ENCODE data around the gene DHRS2. TPM values are rescaled to one million over a fixed set of nuclear protein-coding genes. Genes with fewer than 3 reads are reported as not detected.
"Not testable (repeated sequence)": the region's sequence is repeated elsewhere in the genome, so short reads cannot be mapped to it uniquely, and the experiment has no call there.

DHRS2 gene
- polyA plus RNA-seq, 1 donor (not counting 4 experiments of a cell fraction or from before 2014, with no cell fraction given), result 0.14 TPM

GRCh38 chr14:23681337-23681736, 45.2 kb downstream of the DHRS2 start:
- no peaks in the 10 kb centered on the region for H3K27me3 ChIP-seq (ENCODE audit: control insufficient read depth, extremely low read depth, insufficient read depth, low read length)
- H3K9ac ChIP-seq (ENCODE audit: control insufficient read depth, extremely low read depth, insufficient read depth, low read length), result no peak overlapping the region
- no peaks in the 10 kb centered on the region for H3K9me1 ChIP-seq (ENCODE audit: control insufficient read depth, extremely low read depth, insufficient read depth, low read length)
- no peaks in the 10 kb centered on the region for H3K36me3 ChIP-seq (ENCODE audit: control insufficient read depth in 2 of 2, extremely low read depth in 1 of 2, insufficient read depth in 2 of 2, low read length in 2 of 2)
- DNase-seq (ENCODE audit: low read depth, low spot score) (no peak), FAIRE-seq (no peak)
- no peak overlapping the region for H3K4me3 ChIP-seq (ENCODE audit: control insufficient read depth in 2 of 3, extremely low read depth in 1 of 3, insufficient read depth in 2 of 3, low read depth in 1 of 3, low read length in 3 of 3)
- no peaks in the 10 kb centered on the region for H4K20me1 ChIP-seq (ENCODE audit: control insufficient read depth, extremely low read depth, insufficient read depth, low read length)
- H3K4me2 ChIP-seq (ENCODE audit: control insufficient read depth, extremely low read depth, insufficient read depth, low read depth, low read length), result no peak overlapping the region
- no peak overlapping the region for H3K27ac ChIP-seq (ENCODE audit: control insufficient read depth, insufficient read depth, low read length)
- TF ChIP-seq EZH2 (IDR thresholded peaks at IDR 0.05; ENCODE audit: low read length), result no peak
- no peak for TF ChIP-seq CTCF (optimal IDR thresholded peaks at IDR 0.05 in 1 of 3, IDR thresholded peaks at IDR 0.05 in 1 of 3, conservative IDR thresholded peaks at IDR 0.05 in 1 of 3; ENCODE audit: extremely low read depth in 1 of 3, insufficient read depth in 2 of 3, low read length in 3 of 3)
- H2AFZ ChIP-seq (ENCODE audit: control insufficient read depth, low read length), result no peak overlapping the region
- no peaks in the 10 kb centered on the region for H3K79me2 ChIP-seq (ENCODE audit: control insufficient read depth, insufficient read depth, low read length)
- H3K9me3 ChIP-seq (ENCODE audit: control insufficient read depth, low read depth, low read length), result no peaks in the 10 kb centered on the region
- dilution Hi-C loops (cut with MboI; ENCODE audit: extremely low pct_ligation_motif_present, low sequenced_read_pairs), result no loop called here
- no peaks in the 10 kb centered on the region for H3K4me1 ChIP-seq (ENCODE audit: control insufficient read depth, extremely low read depth, insufficient read depth, low read length)

DNA sequence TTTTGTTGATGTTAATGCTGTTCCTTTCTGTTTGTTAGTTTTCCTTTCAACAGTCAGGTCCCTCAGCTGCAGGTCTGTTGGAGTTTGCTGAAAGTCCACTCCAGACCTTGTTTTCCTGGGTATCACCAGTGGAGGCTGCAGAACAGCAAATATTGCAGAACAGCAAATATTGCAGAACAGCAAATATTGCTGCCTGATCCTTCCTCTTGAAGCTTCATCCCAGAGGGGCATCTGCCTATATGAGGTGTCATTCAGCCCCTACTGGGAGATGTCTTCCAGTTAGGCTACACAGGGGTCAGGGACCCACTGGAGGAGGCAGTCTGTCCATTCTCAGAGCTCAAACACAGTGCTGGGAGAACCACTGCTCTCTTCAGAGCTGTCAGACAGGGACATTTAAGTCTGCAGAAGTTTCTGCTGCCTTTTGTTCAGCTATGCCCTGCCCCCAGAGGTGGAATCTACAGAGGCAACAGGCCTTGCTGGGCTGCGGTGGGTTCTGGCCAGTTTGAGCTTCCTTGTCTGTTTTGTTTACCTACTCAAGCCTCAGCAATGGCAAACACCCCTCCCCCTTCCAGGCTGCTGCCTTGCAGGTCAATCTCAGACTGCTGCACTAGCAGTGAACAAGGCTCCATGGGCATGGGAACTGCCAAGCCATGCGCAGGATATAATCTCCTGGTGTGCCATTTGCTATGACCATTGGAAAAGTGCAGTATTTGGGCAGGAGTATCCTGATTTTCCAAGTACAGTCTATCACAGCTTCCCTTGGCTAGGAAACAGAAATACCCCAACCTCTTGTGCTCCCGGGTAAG, 53.7 kb downstream of the DHRS2 start:
- DNase-seq (ENCODE audit: low read depth, low spot score); H3K27ac ChIP-seq (ENCODE audit: control insufficient read depth, insufficient read depth, low read length); dilution Hi-C loops (cut with MboI; ENCODE audit: extremely low pct_ligation_motif_present, low sequenced_read_pairs); FAIRE-seq; H3K36me3 ChIP-seq (ENCODE audit: control insufficient read depth in 2 of 2, extremely low read depth in 1 of 2, insufficient read depth in 2 of 2, low read length in 2 of 2); H2AFZ ChIP-seq (ENCODE audit: control insufficient read depth, low read length); H3K79me2 ChIP-seq (ENCODE audit: control insufficient read depth, insufficient read depth, low read length); H3K27me3 ChIP-seq (ENCODE audit: control insufficient read depth, extremely low read depth, insufficient read depth, low read length); H3K4me3 ChIP-seq (ENCODE audit: control insufficient read depth in 2 of 3, extremely low read depth in 1 of 3, insufficient read depth in 2 of 3, low read depth in 1 of 3, low read length in 3 of 3); H4K20me1 ChIP-seq (ENCODE audit: control insufficient read depth, extremely low read depth, insufficient read depth, low read length); H3K9ac ChIP-seq (ENCODE audit: control insufficient read depth, extremely low read depth, insufficient read depth, low read length); H3K4me2 ChIP-seq (ENCODE audit: control insufficient read depth, extremely low read depth, insufficient read depth, low read depth, low read length); H3K4me1 ChIP-seq (ENCODE audit: control insufficient read depth, extremely low read depth, insufficient read depth, low read length); H3K9me1 ChIP-seq (ENCODE audit: control insufficient read depth, extremely low read depth, insufficient read depth, low read length); H3K9me3 ChIP-seq (ENCODE audit: control insufficient read depth, low read depth, low read length): not testable (repeated sequence)

DNA sequence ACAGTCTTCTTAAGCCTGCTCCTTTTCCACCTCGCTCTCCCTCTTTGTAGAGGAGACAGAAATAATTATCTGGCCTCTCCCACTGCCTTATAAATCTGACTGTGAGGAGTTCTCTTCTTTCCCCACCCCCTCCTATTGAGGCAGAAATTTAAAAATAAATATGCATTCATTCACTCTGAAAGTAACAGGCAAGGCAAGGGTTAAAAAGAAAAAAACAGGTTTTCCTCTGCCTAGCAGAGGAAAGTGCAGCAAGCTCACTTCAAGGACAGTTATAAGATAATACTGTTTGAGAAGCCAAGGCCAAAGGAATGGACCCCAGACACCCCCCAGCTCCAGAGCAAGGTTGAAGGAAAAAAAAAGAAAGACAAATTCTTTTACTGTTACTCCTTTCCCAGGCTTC, 56.3 kb downstream of the DHRS2 start:
- H3K9ac ChIP-seq (ENCODE audit: control insufficient read depth, extremely low read depth, insufficient read depth, low read length), result no peak overlapping the region
- H3K79me2 ChIP-seq (ENCODE audit: control insufficient read depth, insufficient read depth, low read length), result no peaks in the 10 kb centered on the region
- no peak for DNase-seq (ENCODE audit: low read depth, low spot score)
- no peaks in the 10 kb centered on the region for H3K9me3 ChIP-seq (ENCODE audit: control insufficient read depth, low read depth, low read length)
- H3K4me2 ChIP-seq (ENCODE audit: control insufficient read depth, extremely low read depth, insufficient read depth, low read depth, low read length), result no peak overlapping the region
- peaks cover 2% of the 10 kb centered on the region for H3K4me1 ChIP-seq (ENCODE audit: control insufficient read depth, extremely low read depth, insufficient read depth, low read length)
- FAIRE-seq, result no peak
- dilution Hi-C loops (cut with MboI; ENCODE audit: extremely low pct_ligation_motif_present, low sequenced_read_pairs), result no loop called here
- peaks cover 18% of the 10 kb centered on the region for H3K27me3 ChIP-seq (ENCODE audit: control insufficient read depth, extremely low read depth, insufficient read depth, low read length)
- H4K20me1 ChIP-seq (ENCODE audit: control insufficient read depth, extremely low read depth, insufficient read depth, low read length), result no peaks in the 10 kb centered on the region
- no peaks in the 10 kb centered on the region for H3K36me3 ChIP-seq (ENCODE audit: control insufficient read depth in 2 of 2, extremely low read depth in 1 of 2, insufficient read depth in 2 of 2, low read length in 2 of 2)
- H2AFZ ChIP-seq (ENCODE audit: control insufficient read depth, low read length), result no peak overlapping the region
- no peak overlapping the region for H3K4me3 ChIP-seq (ENCODE audit: control insufficient read depth in 2 of 3, extremely low read depth in 1 of 3, insufficient read depth in 2 of 3, low read depth in 1 of 3, low read length in 3 of 3)
- H3K27ac ChIP-seq (ENCODE audit: control insufficient read depth, insufficient read depth, low read length), result no peak overlapping the region
- H3K9me1 ChIP-seq (ENCODE audit: control insufficient read depth, extremely low read depth, insufficient read depth, low read length), result no peaks in the 10 kb centered on the region
- no peak for TF ChIP-seq EZH2 (IDR thresholded peaks at IDR 0.05; ENCODE audit: low read length)
- no peak for TF ChIP-seq CTCF (optimal IDR thresholded peaks at IDR 0.05 in 1 of 3, IDR thresholded peaks at IDR 0.05 in 1 of 3, conservative IDR thresholded peaks at IDR 0.05 in 1 of 3; ENCODE audit: extremely low read depth in 1 of 3, insufficient read depth in 2 of 3, low read length in 3 of 3)

Data from keratinocyte (primary cell).